ENCODE results near the gene NRXN3.

- no peak for TF ChIP-seq CTCF (IDR thresholded peaks at IDR 0.05)
- no peak for TF ChIP-seq SIN3A (IDR thresholded peaks at IDR 0.05; ENCODE audit: borderline replicate concordance, insufficient read depth, low read depth, low read length)
- TF ChIP-seq POLR2AphosphoS5 (IDR thresholded peaks at IDR 0.05; ENCODE audit: low read depth, low read length), result no peak
Observed at GRCh38 chr14:79417961-79418360, 1247.8 kb downstream of the NRXN3 start.

All from Panc1 (cell line).